K562 (cell line): ENCODE results near the gene GLTP. TPM values are rescaled to one million over a fixed set of nuclear protein-coding genes. Genes with fewer than 3 reads are reported as not detected.

Experiments
- ATAC-seq: fragments of 200-7000 bp; cut with Tn5 transposase; 3 replicates; pipeline ENCODE4 v1.9.1; 2020; ENCODE audit warnings: moderate library complexity
- BruUV-seq: library from RNA; stranded (reverse); fragments of 400-500 nt; replicated peaks from 2 replicates; lab custom pipeline; 2021; lab: Mats Ljungman, UMichigan
- CTCF ChIA-PET: fragments of 300-600 bp; formaldehyde crosslinking; extraction: SDS; loops from one replicate; lab custom pipeline; 2021; ENCODE audit warnings: low intra/inter-chr PET ratio; lab: Yijun Ruan, JAX
- POLR2A ChIA-PET: fragments of 300-600, 350-650 bp; sonication (Branson Sonifier 250); formaldehyde crosslinking; extraction: SDS; loops from one replicate; lab custom pipeline; 2021; ENCODE audit warnings: antibody characterized with exemption, inconsistent platforms; lab: Yijun Ruan, JAX
- DNase-seq, 4 experiments: peaks; one replicate each; pipeline versions ENCODE4 v3.0.0 to v3.0.0-alpha.2; 2011 to 2018; ENCODE audit warnings: low spot score in 3 of 4, mixed read lengths in 3 of 4; ENCODE audit errors: extremely low read depth in 1 of 4
- FAIRE-seq: peaks from 2 replicates; lab custom pipeline; 2011; peaks lifted over from hg19 to GRCh38; lab: Jason Lieb, UNC
- H2AFZ ChIP-seq: 2 replicates; pipeline ENCODE4 v1.6.0; 2011; ENCODE audit warnings: low read depth, low read length, control low read depth, inconsistent platforms
- H3K27ac ChIP-seq: fragments of 200-600 bp; 3 replicates; pipeline ENCODE4 v1.8.0; 2011; ENCODE audit warnings: low read depth, mild to moderate bottlenecking, control low read depth, inconsistent platforms, low read length, moderate library complexity, mixed read lengths; ENCODE audit errors: extremely low read depth
- H3K27me3 ChIP-seq, 2 experiments: fragments of 300-600 bp in 1 of 2; 2 replicates in 1 of 2; 3 replicates in 1 of 2; pipeline versions ENCODE4 v1.6.0 to v1.8.0; 2011; ENCODE audit warnings: inconsistent platforms in 2 of 2, low read length in 2 of 2, mild to moderate bottlenecking in 1 of 2, mixed read lengths in 1 of 2, moderate library complexity in 1 of 2; ENCODE audit not compliant: control insufficient read depth in 2 of 2, insufficient read depth in 2 of 2
- H3K36me3 ChIP-seq: fragments of 300-600 bp; 3 replicates; pipeline ENCODE4 v1.8.0; 2011; ENCODE audit warnings: mild to moderate bottlenecking, low read length, inconsistent platforms; ENCODE audit not compliant: control insufficient read depth, insufficient read depth
- H3K4me1 ChIP-seq, 2 experiments: fragments of 200-600 bp in 1 of 2; replicated peaks in 1 of 2; 2 replicates in 1 of 2; 3 replicates in 1 of 2; pipeline versions ENCODE4 v1.5.1 to v1.8.0; 2011; ENCODE audit warnings: inconsistent platforms in 2 of 2, low read length in 2 of 2, mild to moderate bottlenecking in 1 of 2, mixed read lengths in 1 of 2, moderate library complexity in 1 of 2; ENCODE audit not compliant: control insufficient read depth in 2 of 2, insufficient read depth in 2 of 2
- H3K4me2 ChIP-seq: 2 replicates; pipeline ENCODE4 v1.6.1; 2011; ENCODE audit warnings: low read length, control low read depth, inconsistent platforms, mixed read lengths; ENCODE audit not compliant: insufficient read depth
- H3K4me3 ChIP-seq: fragments of 200-600 bp; sonication (generic), shearing (Covaris generic); 2 replicates; pipeline ENCODE4 v1.5.1; 2016; ENCODE audit warnings: control low read depth, inconsistent platforms
- H3K79me2 ChIP-seq: fragments of 200-600 bp; 3 replicates; pipeline ENCODE4 v1.8.0; 2011; ENCODE audit warnings: low read length, inconsistent platforms; ENCODE audit not compliant: control insufficient read depth, insufficient read depth
- H3K9ac ChIP-seq, 2 experiments: 2 replicates each; pipeline versions ENCODE4 v1.6.0 to v1.6.1; 2011; ENCODE audit warnings: low read depth in 2 of 2, low read length in 2 of 2, control low read depth in 1 of 2, inconsistent platforms in 1 of 2, mild to moderate bottlenecking in 1 of 2, mixed read lengths in 1 of 2; ENCODE audit not compliant: insufficient read depth in 1 of 2
- H3K9me1 ChIP-seq: one replicate; pipeline ENCODE4 v1.6.0; 2011; ENCODE audit warnings: inconsistent platforms, mild to moderate bottlenecking, low read length, moderate library complexity; ENCODE audit not compliant: control insufficient read depth, insufficient read depth
- H3K9me3 ChIP-seq: replicated peaks from 2 replicates; pipeline ENCODE4 v1.5.1; 2011; ENCODE audit warnings: low read depth, low read length, inconsistent platforms; ENCODE audit not compliant: control insufficient read depth, insufficient read depth
- H4K20me1 ChIP-seq: replicated peaks from 2 replicates; pipeline ENCODE4 v1.6.1; 2011; ENCODE audit warnings: low read length, inconsistent platforms, mixed read lengths; ENCODE audit not compliant: control insufficient read depth, insufficient read depth
- FOSL1 ChIP-seq: fragments of 200-800 bp; sonication (Bioruptor generic); conservative IDR thresholded peaks from 2 replicates; pipeline ENCODE4 v1.6.1; 2016; ENCODE audit warnings: missing genetic modification characterization, missing compliant biosample characterization
- FOXJ2 ChIP-seq: fragments of 200-800 bp; sonication (Bioruptor generic); IDR thresholded peaks from 2 replicates; pipeline ENCODE4 v1.6.1; 2016; ENCODE audit warnings: missing genetic modification characterization, missing compliant biosample characterization
- HLTF ChIP-seq: fragments of 450-650 bp; IDR thresholded peaks from 2 replicates; pipeline ENCODE4 v1.6.1; 2016
- KAT8 ChIP-seq: fragments of 450-650 bp; IDR thresholded peaks from 2 replicates; pipeline ENCODE4 v1.6.1; 2016; ENCODE audit warnings: low read depth, mild to moderate bottlenecking
- RBM25 ChIP-seq: fragments of 200-400 bp; formaldehyde crosslinking; IDR thresholded peaks from 2 replicates; pipeline ENCODE4 v1.6.1; 2018; ENCODE audit warnings: low read length, low read depth, moderate library complexity; ENCODE audit not compliant: severe bottlenecking
- RBM39 ChIP-seq: fragments of 200-400 bp; formaldehyde crosslinking; optimal IDR thresholded peaks from 2 replicates; pipeline ENCODE3; 2018; ENCODE audit warnings: low read depth, low read length
- TSC22D4 ChIP-seq: fragments of 450-650 bp; IDR thresholded peaks from 2 replicates; pipeline ENCODE4 v1.6.1; 2016; ENCODE audit warnings: missing genetic modification characterization, missing biosample characterization, control low read depth
- ZNF121 ChIP-seq: sonication (generic); formaldehyde crosslinking; conservative IDR thresholded peaks from 2 replicates; pipeline ENCODE4 v1.8.0; 2022; ENCODE audit warnings: missing genetic modification reagents
- WGBS: fragments of 100-300 bp; shearing (Covaris generic); methylation state at CpG from one replicate; pipeline ENCODE4 v1.1.6; 2016; ENCODE audit warnings: low coverage, mixed read lengths; ENCODE audit not compliant: insufficient coverage; ENCODE audit errors: missing lambda C conversion rate; 5-methylcytosine and 5-hydroxymethylcytosine counted together
- in situ Hi-C: fragments of 300-500 bp; cut with MboI; formaldehyde crosslinking; loops from 4 replicates; pipeline ENCODE4 v1.15.0; 2018; ENCODE audit warnings: inconsistent platforms, mixed read lengths
- intact Hi-C: fragments of 100-400 bp; cut with micrococcal nuclease; formaldehyde crosslinking; loops from 2 replicates; pipeline ENCODE4 v1.14.2; 2022
- polyA plus RNA-seq, 8 experiments: library from polyadenylated mRNA; depleted of rRNA in 4 of 8; stranded (reverse) in 5 of 8; unstranded in 3 of 8; fragments of >200 nt; fragmentation: Nextera tagmentation in 2 of 8; fragmentation: Illumina TruSeq in 1 of 8; extraction: Ambion mirVana in 2 of 8; extraction: Trizol in 1 of 8; gene quantifications; 2 replicates each; pipeline versions ENCODE4 v1.2.1 to v1.2.3, GENCODE V29; 2011 to 2014; ENCODE audit warnings: inconsistent platforms in 1 of 8, missing spikeins in 1 of 8
- total RNA-seq, 7 experiments: library from RNA; depleted of rRNA in 6 of 7; stranded (reverse); fragments of >200 nt in 6 of 7; fragmentation: Illumina TruSeq in 2 of 7; extraction: Trizol in 2 of 7; gene quantifications; 2 replicates each; pipeline versions ENCODE4 v1.2.1 to v1.2.3, GENCODE V29; 2011 to 2021; ENCODE audit warnings: low replicate concordance in 1 of 7
- TF ChIP-seq, protein P1 (sequence below): fragments of 450-650 bp; formaldehyde crosslinking; IDR thresholded peaks from 2 replicates; pipeline ENCODE4 v1.4.0; 2022; ENCODE audit warnings: missing genetic modification characterization

The GLTP gene
- total and polyA plus RNA-seq, 9 of the 15 experiments (the other 6 are each of a cell fraction or from before 2014, with no cell fraction given): 4.4 to 8.3 (median 6.1) TPM

DNA sequence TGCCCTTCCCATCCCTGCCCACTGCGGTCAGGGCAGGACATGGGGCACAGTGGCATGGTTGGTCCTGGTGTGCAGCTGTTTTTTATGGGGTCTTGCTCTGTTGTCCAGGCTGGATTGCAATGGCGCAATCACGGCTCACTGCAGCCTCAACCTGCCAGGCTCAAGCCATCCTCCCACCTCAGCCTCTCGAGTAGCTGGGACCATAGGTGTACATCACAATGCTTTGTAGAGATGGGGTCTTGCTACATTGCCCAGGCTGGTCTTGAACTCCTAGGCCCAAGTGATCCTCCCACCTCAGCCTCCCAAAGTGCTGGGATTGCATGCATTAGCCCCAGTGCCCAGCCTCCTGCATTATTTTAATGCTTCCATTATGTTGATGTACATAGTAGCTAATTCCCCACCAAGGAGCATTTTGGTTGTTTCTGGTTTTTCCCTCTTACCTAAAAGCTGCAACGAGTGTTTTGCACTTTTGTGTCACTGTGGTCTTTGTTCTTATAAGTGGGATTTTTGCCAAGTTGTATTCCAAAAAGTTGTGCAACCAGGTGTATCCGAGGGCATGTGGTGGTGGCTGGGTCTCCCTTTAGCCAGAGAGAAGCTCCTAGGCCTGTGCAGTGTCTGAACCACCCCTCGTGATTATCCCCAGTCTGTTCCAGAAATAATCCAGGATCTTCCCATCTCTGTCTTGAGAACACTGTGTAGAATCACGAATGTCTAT, 30.1 kb upstream of the GLTP start:
- DNase-seq (no peak), ATAC-seq (no peak; the same call in 2 of the 3 replicates), FAIRE-seq (no peak)
- Histone ChIP-seq H3K79me2 (no peaks in the 10 kb centered on the region), H2AFZ (no peak overlapping the region), H3K9me3 (no peaks in the 10 kb centered on the region), H3K27me3 (no peaks in the 10 kb centered on the region), H3K9me1 (no peaks in the 10 kb centered on the region), H4K20me1 (0 out of 2 replicates have a peak, but pooled peaks cover 3% of the 10 kb centered on the region), H3K27ac (no peak overlapping the region), H3K4me2 (no peak overlapping the region), H3K4me3 (no peak overlapping the region), H3K4me1 (peaks cover 0 to 3% of the 10 kb centered on the region in 2 experiments; a peak in 1 of 5 replicates), H3K36me3 (peaks cover 77% of the 10 kb centered on the region; the same call in 2 of the 3 replicates), H3K9ac (no peak overlapping the region)
- ChIA-PET POLR2A (interaction anchor here (0.6 to 2.1 kb wide), 6 partner anchors 10 to 57 kb away, joined by 3 to 13 read pairs (median 4); partner anchors contain the start of gene TCHP), CTCF (no interaction called here)
- 78% methylated on average over 8 of the region's 8 CpGs for WGBS
- BruUV-seq: no TSS peak
- in situ Hi-C loops: no loop called here
- intact Hi-C loops: no loop called here
- TF ChIP-seq RBM25: peak; percentile 7
- TF ChIP-seq HLTF: no peak
- no peak for TF ChIP-seq RBM39
- peak; percentile 97 for TF ChIP-seq ZNF121

- ATAC-seq (no peak), DNase-seq (no peak), FAIRE-seq (no peak)
- POLR2A ChIA-PET: no interaction called here
- Histone ChIP-seq H3K9ac (no peak overlapping the region; a peak in 1 of 4 replicates), H3K36me3 (peaks cover 67% of the 10 kb centered on the region; the same call in 2 of the 3 replicates), H2AFZ (no peak overlapping the region), H3K4me1 (peaks cover 0 to 2% of the 10 kb centered on the region in 2 experiments; a peak in 3 of 5 replicates), H3K79me2 (peaks cover 19% of the 10 kb centered on the region), H3K27ac (no peak overlapping the region), H3K4me3 (no peak overlapping the region), H3K9me1 (no peaks in the 10 kb centered on the region), H3K27me3 (no peaks in the 10 kb centered on the region), H3K4me2 (no peak overlapping the region), H3K9me3 (no peaks in the 10 kb centered on the region), H4K20me1 (no peaks in the 10 kb centered on the region)
- BruUV-seq: no TSS peak
- 93% methylated on average over 10 of the region's 10 CpGs for WGBS
- CTCF ChIA-PET: no interaction called here
- intact Hi-C loops: no loop called here
- in situ Hi-C loops: no loop called here
- no peak for TF ChIP-seq TSC22D4 (tag)
- no peak for TF ChIP-seq FOXJ2 (tag)
- TF ChIP-seq, protein P1, sequence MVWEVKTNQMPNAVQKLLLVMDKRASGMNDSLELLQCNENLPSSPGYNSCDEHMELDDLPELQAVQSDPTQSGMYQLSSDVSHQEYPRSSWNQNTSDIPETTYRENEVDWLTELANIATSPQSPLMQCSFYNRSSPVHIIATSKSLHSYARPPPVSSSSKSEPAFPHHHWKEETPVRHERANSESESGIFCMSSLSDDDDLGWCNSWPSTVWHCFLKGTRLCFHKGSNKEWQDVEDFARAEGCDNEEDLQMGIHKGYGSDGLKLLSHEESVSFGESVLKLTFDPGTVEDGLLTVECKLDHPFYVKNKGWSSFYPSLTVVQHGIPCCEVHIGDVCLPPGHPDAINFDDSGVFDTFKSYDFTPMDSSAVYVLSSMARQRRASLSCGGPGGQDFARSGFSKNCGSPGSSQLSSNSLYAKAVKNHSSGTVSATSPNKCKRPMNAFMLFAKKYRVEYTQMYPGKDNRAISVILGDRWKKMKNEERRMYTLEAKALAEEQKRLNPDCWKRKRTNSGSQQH (CRISPR knock-in tag): no peak
- no peak for TF ChIP-seq FOSL1 (tag)
- TF ChIP-seq KAT8: no peak
These were observed 25.0 kb upstream of the GLTP start for GRCh38 chr12:109905301-109905700.
